Measurements from ENCODE around the gene SPATA2L.

Gene SPATA2L, protein sequence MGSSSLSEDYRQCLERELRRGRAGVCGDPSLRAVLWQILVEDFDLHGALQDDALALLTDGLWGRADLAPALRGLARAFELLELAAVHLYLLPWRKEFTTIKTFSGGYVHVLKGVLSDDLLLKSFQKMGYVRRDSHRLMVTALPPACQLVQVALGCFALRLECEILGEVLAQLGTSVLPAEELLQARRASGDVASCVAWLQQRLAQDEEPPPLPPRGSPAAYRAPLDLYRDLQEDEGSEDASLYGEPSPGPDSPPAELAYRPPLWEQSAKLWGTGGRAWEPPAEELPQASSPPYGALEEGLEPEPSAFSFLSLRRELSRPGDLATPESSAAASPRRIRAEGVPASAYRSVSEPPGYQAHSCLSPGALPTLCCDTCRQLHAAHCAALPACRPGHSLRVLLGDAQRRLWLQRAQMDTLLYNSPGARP

DNA sequence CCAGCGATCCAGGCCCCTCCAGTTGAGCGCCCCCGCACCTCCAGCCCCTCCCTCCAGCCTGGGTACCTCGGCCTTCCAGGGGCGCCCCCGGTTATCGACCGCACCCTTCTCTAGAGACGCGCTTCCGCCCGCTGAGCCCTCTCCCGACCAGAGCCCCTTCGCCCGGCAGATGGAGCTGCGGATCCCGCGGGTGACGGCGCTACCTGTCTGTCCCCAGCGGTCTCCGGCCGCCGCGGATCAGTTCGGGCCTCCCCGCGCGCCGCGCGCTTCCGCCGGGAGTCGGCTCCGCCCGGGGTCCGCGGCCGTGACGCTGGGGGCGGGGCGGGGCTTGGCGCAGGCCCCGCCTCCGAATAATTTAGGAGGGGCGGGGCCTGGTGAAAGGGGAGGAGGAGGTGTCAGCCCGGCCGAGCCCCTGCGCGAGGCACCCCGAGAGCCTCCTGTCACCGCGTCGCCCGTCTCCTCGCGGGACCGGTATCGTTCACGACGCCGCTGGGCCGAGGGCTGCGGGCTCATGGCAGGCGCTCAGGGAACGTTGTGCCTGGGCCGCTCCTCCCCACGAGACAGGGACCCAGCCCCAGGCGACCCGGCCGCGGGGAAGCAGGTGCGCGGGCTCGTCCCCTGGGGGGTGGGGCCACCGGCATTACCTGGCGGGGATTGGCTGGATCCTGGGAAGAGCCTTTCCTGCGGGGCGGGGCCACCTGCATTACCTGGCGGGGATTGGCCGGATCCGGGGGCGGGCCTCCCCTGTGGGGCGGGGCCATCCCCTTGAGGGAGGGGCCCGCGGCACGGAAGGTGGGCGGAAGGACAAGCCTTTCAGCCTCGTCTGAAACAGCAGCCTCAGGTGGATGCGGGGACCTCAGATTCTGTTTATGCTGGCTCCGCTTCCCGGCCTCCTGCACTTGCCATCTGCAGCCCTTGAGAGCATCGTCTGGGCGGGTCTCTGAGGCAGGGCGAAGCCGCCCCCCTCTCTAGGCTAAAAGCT lies at the start of gene SPATA2L:
TSS of gene SPATA2L (minus strand) at position 281 of the 982 bp plus-strand sequence. CDS start 473 bp downstream, outside the sequence.
- FAIRE-seq: no peak

DNA sequence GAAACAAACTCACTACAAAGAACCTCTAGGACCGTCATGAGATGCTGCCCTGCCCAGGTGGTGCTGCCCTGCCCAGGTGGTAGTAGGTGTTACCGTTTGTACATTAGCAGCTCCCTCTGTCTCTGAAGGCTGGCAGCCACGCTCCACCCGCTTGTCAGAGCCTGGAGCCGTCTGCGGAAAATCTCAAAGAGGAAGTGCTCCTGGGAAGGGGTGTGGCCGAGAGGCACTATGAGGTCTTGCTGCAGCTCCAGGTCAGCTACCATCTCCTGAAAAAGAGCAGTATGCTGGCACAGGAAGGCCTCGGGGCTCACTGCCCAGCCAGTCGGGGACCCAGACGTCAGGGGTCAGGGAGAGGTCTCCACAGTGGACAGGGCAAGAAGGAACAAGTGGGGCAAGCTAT lies 48.1 kb upstream of the SPATA2L start:
- no peak for FAIRE-seq

DNA sequence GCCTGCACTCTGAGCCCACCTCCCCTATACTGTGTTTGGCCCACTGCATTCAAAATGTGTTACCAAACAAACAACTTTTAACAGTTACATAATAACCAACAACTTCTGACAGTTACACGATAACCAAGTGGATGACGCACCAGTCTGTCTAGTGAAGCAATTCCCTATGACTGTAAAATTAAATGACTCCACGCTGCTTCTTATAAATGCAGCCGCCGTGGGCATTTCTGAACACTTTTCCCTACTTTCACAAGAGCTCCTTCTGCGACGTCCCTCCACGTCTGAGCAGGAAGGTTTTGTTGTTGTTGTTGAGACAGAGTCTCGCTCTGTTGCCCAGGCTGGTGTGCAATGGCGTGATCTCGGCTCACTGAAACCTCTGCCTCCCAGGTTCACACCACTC lies 47.4 kb upstream of the SPATA2L start:
- FAIRE-seq: no peak

DNA sequence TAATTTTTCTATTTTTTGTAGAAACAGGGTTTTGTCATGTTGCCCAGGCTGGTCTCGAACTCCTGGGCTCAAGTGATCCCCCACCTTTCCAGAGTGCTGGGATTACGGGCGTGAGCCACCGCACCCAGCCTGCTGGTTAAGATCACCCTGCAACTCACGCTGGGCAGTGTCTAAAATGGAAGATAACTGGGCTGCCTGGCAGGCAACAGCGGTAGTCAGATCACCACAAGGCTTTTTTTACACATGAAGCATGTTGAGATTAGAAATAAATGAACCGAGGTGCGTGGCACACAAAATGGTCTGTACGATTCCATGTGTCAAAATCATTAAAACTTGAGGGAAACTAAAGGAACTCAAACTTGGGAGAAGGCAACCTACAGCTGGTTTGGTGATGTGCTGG lies 46.6 kb upstream of the SPATA2L start:
- no peak for FAIRE-seq

DNA sequence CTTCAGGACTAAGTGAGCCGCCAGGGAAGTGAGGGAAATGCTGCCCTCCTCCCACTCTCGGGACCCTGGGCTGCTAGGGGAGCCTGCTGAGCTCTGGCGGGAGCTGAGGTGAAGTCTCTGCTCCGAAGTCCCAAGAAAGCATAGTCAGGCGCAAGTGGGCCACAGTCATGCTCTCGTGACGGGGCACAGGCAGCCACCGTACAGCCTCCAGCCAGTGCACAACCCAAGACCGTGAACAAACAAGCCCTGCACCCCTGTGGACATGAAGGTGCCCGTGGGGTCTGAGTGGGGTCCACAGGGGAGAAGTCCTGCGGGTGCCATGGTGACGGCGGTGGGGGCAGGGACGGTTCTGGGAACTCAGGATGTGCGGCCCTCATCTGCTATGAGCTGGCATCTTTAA lies 44.5 kb upstream of the SPATA2L start:
- FAIRE-seq: no peak

DNA sequence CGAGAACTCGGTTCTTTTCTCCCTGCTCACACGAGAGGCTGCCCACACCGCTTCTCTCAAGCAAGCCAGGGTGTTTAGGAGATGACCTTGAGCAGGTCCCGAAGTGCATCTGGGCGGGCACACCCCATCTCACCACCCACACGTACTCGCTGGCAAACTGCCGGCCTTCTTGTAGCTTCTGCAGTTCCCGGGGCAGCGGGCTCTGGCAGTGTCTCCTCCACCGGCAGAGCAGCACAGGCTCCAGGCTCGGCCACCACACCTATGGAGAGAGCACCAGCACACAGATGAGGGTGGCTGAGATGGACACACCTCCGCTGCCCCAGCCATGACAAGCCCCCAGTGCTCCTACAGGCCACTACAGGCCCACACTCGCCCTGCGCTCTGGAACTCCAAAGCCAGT lies 43.3 kb upstream of the SPATA2L start:
- no peak for FAIRE-seq

DNA sequence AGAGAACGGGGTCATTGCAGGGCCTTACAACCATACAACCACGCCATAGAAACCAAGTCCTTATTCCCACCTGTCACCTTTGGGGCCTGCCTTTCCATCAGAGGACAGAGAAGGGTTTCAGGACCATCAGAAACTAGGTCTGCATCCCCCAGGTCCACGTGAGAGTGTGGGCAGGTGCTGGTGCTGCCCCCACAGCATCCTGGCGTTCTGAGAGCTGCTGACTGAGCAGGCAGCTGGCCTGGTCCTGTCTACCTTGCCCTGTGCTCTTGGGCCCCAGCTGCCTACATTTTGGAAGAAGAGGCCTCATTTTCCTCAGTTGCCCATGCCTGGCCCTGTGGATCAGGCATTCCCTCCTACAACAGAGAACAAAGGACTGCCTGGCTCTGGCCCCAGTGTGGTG lies 41.4 kb upstream of the SPATA2L start:
- FAIRE-seq: no peak

DNA sequence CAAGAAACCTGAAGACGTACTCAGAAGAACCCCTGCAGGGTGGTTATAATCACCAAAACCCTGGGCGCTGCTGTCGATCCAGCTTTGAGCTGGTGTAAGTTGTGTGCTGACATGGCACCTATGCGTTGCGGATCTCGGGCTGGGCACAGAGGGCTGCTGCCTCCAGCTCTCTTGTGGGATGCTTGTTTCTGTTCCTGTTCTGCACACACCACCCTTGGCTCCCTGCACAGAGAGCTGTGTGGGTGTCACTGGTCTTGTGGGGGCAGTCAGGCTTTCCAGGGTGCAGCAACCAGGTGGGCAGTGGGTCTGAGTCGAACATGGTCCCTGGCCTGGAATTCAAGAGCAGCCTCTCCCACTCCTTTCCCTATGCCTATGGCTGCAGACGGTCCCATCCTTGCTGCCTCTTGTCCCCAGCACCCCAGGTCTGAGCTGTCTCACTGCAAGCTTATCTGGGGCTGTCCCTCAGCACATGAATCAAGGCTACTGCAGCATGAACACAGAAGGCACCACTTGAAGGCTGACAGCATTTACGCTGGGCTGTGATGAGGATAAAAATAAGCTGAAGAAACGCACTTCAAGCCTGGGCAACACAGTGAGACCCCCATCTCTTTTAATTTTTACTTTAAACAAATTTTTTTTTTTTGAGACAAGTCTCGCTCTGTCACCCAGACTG lies 40.0 kb upstream of the SPATA2L start:
- FAIRE-seq: no peak

DNA sequence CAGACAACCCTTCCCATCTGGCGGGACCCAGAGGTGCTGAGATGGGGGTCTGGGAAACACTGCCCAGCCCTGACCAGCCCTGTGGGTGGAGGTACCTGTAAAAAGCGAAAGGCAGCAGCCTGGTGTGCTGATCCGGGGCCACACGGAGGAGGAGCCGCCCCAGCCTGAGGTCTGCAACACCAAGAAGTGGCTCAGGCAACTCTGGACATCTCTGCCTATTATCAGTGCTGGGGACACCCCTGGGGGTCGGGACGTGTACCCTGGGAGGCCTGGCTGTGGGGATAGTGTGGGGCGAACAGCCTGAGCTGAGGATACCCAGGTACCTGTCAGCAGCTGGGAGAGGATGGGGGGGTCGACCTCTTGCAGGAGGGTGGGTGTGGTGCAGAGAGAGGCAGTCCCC lies 37.9 kb upstream of the SPATA2L start:
- no peak for FAIRE-seq

DNA sequence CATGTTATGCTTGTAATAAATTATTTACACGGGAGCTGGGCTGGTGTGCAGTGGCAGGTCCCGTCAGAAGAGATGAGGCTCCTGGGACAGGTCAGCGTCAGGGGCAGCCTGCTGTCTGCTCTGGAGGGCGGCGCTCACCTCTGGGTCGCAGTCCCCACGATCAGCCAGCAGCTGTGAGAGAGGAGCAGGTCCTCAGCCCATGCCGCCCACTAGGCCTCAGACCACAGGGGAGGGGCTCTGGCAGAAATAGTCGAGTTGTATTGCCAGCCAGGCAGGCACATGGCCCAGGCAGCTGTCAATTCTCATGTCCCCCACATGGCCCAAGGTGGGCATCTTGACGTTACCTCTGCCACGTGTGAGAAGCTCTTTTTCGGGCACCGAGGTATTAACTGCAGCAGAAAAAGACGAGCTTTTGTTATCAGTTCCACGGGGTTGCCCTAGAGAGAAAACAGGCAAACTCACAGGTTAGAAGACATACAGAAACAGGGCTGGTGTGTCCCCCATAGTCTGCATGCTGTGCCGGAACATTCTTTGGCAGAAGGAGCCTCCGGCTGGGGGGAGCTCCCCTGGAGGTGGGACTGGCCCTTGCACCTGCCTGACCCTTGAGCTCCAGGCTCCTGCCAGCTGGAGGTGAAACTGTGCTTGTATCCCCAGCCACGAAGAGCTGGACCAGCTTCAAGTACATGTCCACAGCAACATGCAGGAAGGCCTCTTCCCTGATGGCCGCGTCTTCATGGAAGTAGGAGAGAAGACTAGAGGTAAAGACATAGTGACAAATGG lies 37.2 kb upstream of the SPATA2L start:
- no peak for FAIRE-seq

DNA sequence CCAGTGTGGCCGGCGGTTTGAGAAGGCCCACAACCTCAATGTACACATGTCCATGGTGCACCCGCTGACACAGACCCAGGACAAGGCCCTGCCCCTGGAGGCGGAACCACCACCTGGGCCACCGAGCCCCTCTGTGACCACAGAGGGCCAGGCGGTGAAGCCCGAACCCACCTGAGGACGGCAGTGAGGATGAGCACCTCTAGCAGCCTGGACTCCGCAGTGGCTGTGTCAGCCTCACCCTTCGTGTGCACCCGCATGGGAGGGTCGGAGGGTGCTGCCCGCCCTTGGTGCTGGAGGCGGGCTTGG lies 36.5 kb upstream of the SPATA2L start:
- FAIRE-seq: no peak

DNA sequence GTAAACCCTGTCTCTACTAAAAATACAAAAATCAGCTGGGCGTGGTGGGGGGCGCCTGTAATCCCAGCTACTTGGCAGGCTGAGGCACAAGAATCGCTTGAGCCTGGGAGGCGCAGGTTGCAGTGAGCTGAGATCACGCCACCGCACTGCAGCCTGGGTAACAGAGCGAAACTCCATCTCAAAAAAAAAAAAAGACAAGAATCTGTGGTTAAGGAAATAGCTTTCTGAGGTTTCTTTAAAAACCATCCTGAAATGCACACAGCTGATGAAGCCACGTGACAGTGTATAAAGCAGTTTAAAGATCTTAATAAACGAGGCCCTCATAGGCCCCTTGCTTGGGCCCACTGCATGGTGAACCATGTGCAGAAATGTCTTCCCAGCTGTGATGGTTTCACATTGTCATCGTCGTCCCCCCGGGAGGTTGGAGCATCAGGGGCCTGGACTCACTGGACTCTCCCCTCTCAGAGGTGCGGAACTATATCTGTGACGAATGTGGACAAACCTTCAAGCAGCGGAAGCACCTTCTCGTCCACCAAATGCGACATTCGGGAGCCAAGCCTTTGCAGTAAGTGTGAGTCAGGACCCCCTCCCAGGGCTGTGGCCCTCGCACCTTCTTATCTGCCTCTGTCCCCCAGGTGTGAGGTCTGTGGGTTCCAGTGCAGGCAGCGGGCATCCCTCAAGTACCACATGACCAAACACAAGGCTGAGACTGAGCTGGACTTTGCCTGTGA lies 36.0 kb upstream of the SPATA2L start:
- FAIRE-seq: no peak

DNA sequence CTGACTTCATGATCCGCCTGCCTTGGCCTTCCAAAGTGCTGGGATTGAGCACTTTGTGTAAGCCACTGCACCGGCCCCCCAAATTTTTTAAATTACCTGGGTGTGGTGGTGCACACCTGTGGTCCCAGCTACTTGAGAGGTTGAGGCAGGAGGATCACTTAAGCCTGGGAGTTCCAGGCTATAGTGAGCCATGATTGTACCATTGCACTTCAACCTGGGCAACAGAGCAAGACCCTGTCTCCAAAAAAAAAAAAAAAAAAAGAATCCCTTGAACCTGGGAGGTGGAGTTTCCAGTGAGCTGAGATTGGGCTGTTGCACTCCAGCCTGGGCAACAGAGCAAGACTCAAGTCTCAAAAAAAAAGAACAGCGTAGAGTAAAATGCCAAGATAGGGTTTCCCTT lies 35.0 kb upstream of the SPATA2L start:
- no peak for FAIRE-seq

DNA sequence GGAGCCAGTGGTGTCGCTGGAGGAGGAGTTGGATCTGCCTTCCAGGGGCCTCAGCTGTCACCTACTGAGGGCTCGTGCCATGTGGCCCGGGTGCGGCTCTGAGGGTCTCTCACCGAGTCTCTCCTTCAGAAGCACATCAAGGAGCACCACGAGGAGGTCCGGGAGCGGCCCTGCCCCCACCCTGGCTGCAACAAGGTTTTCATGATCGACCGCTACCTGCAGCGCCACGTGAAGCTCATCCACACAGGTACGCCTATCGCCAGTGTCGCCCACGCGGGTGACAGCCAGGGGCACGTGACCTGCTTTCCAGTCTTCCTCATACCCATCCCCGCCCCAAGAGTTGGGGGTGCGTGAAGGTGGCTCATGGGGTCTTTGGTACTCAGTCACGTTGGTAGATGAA lies 32.3 kb upstream of the SPATA2L start:
- FAIRE-seq: no peak

DNA sequence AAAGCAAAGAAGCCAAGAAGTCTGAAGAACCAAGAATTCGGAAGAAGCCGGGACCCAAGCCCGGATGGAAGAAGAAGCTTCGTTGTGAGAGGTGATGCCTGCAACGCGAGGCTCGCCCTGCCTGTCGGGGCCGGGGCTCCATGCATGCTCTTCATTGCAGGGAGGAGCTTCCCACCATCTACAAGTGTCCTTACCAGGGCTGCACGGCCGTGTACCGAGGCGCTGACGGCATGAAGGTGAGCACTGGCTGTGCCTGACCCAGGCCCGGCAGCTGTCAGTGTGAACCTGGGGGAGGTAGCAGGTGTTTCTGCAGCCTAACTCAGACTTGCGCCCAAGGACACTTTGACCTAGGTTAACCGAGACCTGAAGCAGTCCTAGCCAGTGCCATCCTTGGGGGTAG lies 31.8 kb upstream of the SPATA2L start:
- no peak for FAIRE-seq

DNA sequence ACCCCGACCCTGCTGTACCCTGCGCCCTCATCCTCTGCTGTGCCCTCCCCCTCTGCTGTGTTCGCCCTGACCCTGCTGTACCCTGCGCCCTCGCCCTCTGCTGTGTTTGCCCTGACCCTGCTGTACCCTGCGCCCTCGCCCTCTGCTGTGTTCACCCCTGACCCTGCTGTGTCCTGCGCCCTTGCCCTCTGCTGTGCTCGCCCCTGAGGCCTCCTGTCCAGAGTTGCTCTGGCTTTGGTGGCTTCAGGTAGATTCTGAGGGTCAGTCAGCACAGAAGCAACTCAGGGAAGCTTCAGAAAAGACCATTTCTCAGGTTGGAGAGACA lies 31.4 kb upstream of the SPATA2L start:
- no peak for FAIRE-seq

DNA sequence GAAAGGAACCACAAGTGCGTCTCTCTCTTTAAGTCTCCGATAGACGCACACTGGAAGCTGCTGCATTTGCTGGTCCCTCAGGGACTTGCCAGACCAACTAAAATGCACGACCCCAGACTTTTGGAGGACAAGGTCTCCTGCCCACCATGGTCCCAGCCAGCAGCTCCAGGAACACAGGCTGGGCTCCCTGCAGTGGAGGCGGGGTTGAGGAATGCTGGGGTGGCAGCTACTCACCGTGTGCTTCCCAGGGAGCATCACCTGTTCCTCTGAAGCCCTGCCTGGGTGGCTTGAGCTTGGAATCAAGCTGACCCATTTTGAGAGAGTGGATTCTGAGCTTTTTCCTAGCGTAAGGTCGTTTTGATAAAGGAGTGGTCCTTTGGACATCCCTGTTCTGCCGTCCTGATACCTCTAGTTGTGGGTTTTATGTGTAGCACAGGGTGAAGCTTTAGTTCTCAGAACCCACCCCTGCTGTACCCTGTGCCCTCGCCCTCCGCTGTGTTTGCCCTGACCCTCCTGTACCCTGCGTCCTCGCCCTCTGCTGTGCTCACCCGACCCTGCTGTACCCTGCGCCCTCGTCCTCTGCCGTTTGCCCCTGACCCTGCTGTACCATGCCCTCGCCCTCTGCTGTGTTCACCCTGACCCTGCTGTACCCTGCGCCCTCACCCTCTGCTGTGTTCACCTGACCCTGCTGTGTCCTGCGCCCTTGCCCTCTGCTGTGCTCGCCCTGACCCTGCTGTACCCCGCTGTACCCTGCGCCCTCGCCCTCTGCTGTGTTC lies 30.8 kb upstream of the SPATA2L start:
- no peak for FAIRE-seq

DNA sequence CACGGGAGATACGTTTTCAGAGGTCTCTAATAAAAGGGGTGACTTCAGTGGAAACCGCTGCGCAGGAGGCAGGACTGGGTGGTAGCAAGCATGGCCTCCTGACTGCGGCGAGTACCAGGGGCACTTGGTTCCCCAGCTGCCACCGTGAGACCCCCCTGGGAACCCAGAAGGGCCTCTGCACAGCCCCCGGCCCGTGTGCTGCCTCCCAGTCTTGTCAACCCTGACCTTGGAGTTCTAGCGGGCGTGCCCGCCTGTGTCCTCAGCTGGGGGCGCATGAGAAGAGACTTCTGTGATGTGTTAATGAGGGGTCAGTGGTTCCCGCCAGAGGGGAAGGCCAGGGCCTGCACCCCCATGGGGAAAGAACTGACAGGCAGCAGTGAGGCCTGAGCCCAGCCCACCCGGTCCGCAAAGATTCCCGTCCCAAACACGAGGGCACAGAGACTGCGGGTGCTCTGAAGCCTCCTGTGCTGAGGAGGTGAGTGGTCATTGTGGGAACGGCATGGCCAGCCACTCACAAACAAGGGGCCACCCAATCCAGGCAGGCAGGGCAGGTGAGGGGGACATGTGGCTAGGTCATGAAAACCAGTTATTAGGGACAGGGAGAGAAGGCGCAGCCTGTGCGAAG lies 29.2 kb upstream of the SPATA2L start:
- no peak for FAIRE-seq

DNA sequence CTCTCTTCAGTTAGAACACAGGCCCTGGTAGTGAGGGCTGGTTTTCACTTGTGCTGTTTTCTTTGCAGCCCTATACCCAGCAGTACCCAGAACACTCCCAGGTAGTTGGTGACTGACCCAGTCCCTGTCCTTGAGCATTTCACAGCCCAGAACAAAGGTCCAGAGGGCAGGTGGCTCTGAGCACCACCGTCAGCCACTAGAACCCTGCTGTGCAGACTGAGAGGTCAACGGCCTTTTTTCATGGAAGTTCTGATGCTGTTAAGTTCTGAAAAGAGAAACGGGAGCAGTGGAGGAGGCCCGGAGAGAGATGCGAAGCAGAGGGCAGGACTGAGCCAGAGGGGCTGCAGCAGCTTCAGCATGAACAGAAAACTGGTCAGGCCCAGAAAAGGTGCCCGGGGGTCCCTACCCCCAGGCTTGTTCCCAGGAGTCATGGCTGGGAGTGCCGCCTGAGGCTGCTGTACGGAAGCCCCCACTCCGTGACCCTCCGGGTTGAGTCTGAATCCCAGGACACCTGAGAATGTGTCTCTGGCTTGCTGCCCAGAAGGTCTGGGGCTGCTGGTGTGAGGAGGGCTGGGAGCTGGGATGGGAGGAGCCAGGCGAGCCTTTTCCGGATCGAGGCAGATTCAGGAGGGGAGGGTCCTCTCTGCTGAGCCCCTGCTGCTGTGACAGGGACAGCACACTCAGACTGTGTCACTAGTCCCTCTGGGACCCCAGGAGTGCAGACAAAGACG lies 28.5 kb upstream of the SPATA2L start:
- FAIRE-seq: no peak

DNA sequence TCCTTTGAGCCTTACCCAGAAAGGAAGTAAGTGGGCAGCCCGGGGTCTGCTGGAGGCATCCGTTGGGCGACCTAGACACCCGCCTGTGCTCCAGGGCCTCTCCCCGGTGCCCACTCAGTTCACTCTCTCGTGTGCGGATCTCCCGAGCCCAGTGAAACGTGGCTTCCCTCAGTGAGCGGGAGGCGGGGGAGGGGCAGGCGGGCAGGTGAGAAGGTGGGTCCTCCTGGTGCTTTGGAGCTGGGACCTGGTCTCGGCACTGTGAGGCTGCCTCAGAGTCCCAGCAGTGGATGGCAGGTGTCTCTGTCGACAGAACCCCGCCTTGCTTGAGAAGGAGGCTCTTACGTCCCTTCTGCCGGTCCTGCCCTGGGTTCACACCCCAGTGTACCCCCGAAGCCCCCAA lies 27.8 kb upstream of the SPATA2L start:
- FAIRE-seq: no peak

All from endometrium (tissue), 2 donors.